Astrocyte (in vitro differentiated cells and primary cell): Measurements from ENCODE around the gene SH2D3A.

Experiments
- CTCF ChIP-seq: IDR thresholded peaks from 2 replicates; pipeline ENCODE4 v1.5.1; 2011; ENCODE audit warnings: low read depth, mild to moderate bottlenecking, inconsistent platforms, low read length, moderate library complexity; ENCODE audit not compliant: insufficient read depth
- EZH2 ChIP-seq: IDR thresholded peaks from 2 replicates; pipeline ENCODE4 v1.6.1; 2012; ENCODE audit warnings: mild to moderate bottlenecking, low read length, inconsistent platforms; ENCODE audit not compliant: insufficient read depth

GRCh38 chr19:6710273-6711077, 56.8 kb downstream of the SH2D3A start:
- TF ChIP-seq CTCF (no peak), EZH2 (no peak)
